Measurements from ENCODE around the gene ARRB1. TPM values are rescaled to one million over a fixed set of nuclear protein-coding genes. Genes with fewer than 3 reads are reported as not detected.
"Not testable (repeated sequence)": the region's sequence is repeated elsewhere in the genome, so short reads cannot be mapped to it uniquely, and the experiment has no call there.

The ARRB1 gene
- total and polyA plus RNA-seq, 9 donors: 14.0 to 22.7 (median 20.6) TPM

DNA sequence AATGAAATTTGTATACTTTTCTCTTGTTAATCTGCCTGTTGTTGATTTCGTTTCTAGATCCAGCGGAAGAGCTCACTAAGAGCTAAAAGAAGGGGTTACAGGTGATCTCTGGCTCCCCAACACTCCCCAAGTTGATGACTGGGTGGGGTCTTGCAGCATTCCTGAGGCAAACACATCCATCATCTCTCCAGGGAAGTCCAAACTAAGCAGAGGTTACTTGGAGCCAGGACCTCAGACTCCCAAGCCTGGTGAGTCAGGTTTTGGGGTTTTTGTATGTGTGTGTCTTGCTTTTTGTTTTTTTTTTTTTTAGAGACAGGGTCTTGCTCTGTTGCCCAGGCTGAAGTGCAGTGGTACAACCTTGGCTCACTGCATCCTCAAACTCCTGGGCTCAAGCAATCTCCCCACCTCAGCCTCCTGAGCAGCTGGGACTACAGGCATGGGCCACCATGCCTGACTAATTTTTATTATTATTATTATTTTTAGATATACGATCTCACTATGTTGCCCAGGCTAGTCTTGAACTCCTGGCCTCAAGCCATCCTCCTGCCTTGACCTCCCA lies 36.4 kb upstream of the ARRB1 start:
- no CpG with 5 or more reads among the region's 3 CpGs for WGBS (ENCODE audit: insufficient coverage)
- Histone ChIP-seq H3K4me1 (ENCODE audit: control insufficient read depth, insufficient read depth, low read length) (peaks cover 11% of the 10 kb centered on the region), H3K27me3 (ENCODE audit: control insufficient read depth, insufficient read depth, low read length) (peaks cover 8% of the 10 kb centered on the region), H3K4me3 (ENCODE audit: low read length) (no peak overlapping the region), H3K9me3 (replicated peaks; ENCODE audit: control insufficient read depth, low read depth, low read length) (no peaks in the 10 kb centered on the region), H3K27ac (ENCODE audit: low read length) (no peak overlapping the region), H3K36me3 (ENCODE audit: control insufficient read depth, insufficient read depth, low read length) (no peaks in the 10 kb centered on the region)
- DNase-seq: no peak

DNA sequence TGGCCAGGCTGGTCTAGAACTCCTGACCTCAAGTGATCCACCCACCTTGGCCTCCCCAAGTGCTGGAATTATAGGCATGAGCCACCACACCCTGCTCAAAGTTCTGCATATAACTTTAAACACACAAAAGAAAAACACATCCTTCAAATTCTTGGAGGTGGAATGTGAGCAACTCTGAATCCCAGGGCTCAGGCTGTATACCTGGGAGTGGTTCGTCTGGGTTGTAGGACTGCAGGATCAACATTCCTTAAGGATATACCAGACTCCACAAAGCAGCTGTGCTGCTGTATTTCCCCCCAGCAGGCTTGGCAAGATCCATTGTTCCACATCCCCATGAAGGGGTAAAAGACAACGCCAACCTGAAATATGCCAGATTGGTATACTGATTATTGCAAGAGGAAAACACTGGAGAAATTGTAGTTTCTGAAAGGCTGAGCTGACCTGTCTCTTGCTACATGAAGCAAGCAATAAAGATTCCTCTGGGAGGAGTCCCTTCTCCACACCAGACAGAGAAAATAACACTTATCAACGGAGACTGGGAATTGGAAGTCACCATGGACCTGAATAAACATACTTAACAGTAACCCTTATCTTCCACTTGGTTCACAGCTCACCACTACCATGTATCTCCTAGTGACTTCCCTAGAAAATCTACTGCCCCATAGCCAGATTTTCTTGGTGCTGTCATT lies 35.6 kb upstream of the ARRB1 start:
- WGBS (ENCODE audit: insufficient coverage): 50% methylated on average over 1 of the region's 3 CpGs
- DNase-seq: no peak
- Histone ChIP-seq H3K4me1 (ENCODE audit: control insufficient read depth, insufficient read depth, low read length) (peaks cover 11% of the 10 kb centered on the region), H3K36me3 (ENCODE audit: control insufficient read depth, insufficient read depth, low read length) (no peaks in the 10 kb centered on the region), H3K27me3 (ENCODE audit: control insufficient read depth, insufficient read depth, low read length) (peaks cover 8% of the 10 kb centered on the region), H3K4me3 (ENCODE audit: low read length) (no peak overlapping the region), H3K9me3 (replicated peaks; ENCODE audit: control insufficient read depth, low read depth, low read length) (no peaks in the 10 kb centered on the region), H3K27ac (ENCODE audit: low read length) (no peak overlapping the region)

DNA sequence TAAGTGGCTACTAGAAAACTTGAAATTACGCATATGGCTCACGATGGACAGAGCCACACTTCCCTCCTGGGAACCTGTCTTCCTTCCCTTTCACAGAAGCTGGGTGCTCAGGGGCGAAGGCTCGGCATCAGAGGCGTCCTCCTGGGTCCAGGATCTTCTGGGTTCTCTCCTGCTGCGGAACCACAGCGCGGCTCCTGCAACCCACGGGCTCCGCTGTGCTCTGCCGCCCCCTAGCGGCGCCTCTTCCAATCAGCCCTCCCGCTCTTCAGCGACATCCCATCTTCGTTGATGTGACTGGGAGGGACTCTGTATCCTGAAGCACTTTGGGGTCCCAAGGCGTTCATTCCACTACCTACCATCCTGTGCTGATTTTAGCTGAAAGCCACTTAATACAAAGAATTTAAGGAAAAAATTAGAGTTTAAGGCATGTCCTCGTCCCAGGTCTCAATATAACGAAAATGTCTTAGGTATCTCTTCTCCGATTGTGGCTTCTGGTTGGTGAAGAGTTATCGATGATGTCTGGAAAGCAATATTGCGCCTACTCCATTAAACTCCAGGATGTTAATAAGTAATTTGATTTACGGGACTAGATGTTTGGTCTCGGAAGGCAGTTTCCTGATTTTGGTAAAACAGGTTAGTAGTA lies 33.1 kb upstream of the ARRB1 start:
- Histone ChIP-seq H3K4me1 (ENCODE audit: control insufficient read depth, insufficient read depth, low read length) (peaks cover 23% of the 10 kb centered on the region), H3K9me3 (replicated peaks; ENCODE audit: control insufficient read depth, low read depth, low read length) (no peaks in the 10 kb centered on the region), H3K4me3 (ENCODE audit: low read length) (no peak overlapping the region), H3K27ac (ENCODE audit: low read length) (no peak overlapping the region), H3K36me3 (ENCODE audit: control insufficient read depth, insufficient read depth, low read length) (no peaks in the 10 kb centered on the region), H3K27me3 (ENCODE audit: control insufficient read depth, insufficient read depth, low read length) (peaks cover 4% of the 10 kb centered on the region)
- WGBS (ENCODE audit: insufficient coverage): 19% methylated on average over 15 of the region's 24 CpGs
- DNase-seq: peak; percentile 74

DNA sequence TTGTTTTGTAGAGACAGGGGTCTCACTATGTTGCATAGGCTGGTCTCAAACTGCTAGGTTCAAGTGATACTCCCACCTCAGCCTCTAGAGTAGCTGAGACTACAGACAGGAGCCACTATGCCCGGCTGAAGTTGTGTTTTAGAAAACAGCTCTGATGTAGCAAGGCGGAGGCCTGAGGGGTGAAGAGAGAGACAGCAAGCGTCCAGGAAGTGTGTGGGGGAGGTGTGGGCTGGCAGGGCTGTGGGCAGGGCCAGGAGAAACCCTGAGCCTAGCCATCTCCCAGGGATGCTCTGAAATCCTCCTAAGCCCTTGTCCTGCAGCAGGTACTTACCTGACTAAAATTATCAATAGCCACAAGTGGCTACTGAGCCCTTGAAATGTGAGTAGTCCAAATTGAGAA lies 31.8 kb upstream of the ARRB1 start:
- no peak for DNase-seq
- WGBS (ENCODE audit: insufficient coverage): 66% methylated on average over 3 of the region's 3 CpGs
- H3K27me3 ChIP-seq (ENCODE audit: control insufficient read depth, insufficient read depth, low read length): peaks cover under 1% of the 10 kb centered on the region
- no peaks in the 10 kb centered on the region for H3K36me3 ChIP-seq (ENCODE audit: control insufficient read depth, insufficient read depth, low read length)
- H3K9me3 ChIP-seq (replicated peaks; ENCODE audit: control insufficient read depth, low read depth, low read length): no peaks in the 10 kb centered on the region
- H3K27ac ChIP-seq (ENCODE audit: low read length): no peak overlapping the region
- H3K4me3 ChIP-seq (ENCODE audit: low read length): no peak overlapping the region
- H3K4me1 ChIP-seq (ENCODE audit: control insufficient read depth, insufficient read depth, low read length): peaks cover 15% of the 10 kb centered on the region

DNA sequence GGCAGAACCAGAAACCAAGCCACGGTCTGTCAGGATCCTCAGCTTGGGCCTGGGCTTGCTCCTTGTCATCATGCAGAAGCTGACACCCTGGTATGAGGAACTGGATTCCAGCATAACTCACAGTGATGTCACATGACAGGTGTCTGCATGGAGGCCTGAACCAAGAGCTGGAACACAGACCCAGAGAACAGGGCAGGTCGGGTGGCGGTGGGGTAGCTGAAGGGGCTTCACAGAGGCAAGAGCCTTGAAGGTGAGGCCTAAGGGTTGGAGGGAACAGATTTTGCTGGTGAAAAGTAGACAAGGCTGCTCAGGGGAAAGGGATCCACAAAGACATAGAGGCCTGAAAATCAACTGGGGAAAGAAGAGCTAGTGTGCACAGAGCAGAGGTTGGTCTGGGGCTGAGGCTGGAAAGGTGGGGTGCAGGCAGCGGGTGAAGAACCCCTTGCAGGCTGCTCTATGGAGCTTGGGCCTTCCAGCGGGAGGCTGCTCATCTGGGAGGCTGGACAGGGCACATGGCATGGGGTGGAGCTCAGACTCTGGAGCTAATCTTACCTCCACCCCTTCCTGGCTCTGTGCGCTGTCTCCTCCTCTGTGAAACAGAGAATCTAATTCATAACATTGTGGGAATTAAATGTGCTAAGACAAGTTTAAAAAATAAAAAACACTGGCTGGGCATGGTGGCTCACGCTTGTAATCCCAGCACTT lies 29.4 kb upstream of the ARRB1 start:
- peak overlapping the region; percentile 59 for H3K27ac ChIP-seq (ENCODE audit: low read length)
- DNase-seq: peak; percentile 76
- WGBS (ENCODE audit: insufficient coverage): 73% methylated on average over 4 of the region's 7 CpGs

DNA sequence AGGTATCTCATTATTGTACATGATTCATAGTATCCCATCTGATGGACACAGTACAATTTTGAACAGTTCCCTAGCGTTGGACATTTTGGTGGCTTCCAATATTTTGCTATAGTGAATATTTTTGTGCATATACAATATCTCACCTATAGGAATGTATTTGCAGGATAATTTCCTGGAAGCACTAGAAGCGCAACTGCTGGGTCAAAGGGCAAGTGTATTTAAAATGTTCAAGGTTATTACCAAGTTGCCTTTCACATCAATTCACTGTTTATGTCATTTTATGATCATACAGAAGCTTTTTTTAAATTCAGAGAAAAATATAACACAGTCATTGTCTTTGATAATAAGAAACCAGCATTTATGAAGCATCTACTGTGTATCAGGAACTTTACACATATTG lies 28.8 kb upstream of the ARRB1 start:
- H3K4me1 ChIP-seq (ENCODE audit: control insufficient read depth, insufficient read depth, low read length): peaks cover 15% of the 10 kb centered on the region
- H3K4me3 ChIP-seq (ENCODE audit: low read length): no peak overlapping the region
- no CpG with 5 or more reads among the region's 2 CpGs for WGBS (ENCODE audit: insufficient coverage)
- H3K9me3 ChIP-seq (replicated peaks; ENCODE audit: control insufficient read depth, low read depth, low read length): no peaks in the 10 kb centered on the region
- H3K27me3 ChIP-seq (ENCODE audit: control insufficient read depth, insufficient read depth, low read length): no peaks in the 10 kb centered on the region
- DNase-seq: no peak
- H3K27ac ChIP-seq (ENCODE audit: low read length): peak overlapping the region; percentile 59
- H3K36me3 ChIP-seq (ENCODE audit: control insufficient read depth, insufficient read depth, low read length): no peaks in the 10 kb centered on the region

More for the DNA sequence above, 29.4 kb upstream of the ARRB1 start:
- Histone ChIP-seq H3K4me1 (ENCODE audit: control insufficient read depth, insufficient read depth, low read length) (peaks cover 15% of the 10 kb centered on the region), H3K9me3 (replicated peaks; ENCODE audit: control insufficient read depth, low read depth, low read length) (no peaks in the 10 kb centered on the region), H3K4me3 (ENCODE audit: low read length) (no peak overlapping the region), H3K27me3 (ENCODE audit: control insufficient read depth, insufficient read depth, low read length) (no peaks in the 10 kb centered on the region), H3K36me3 (ENCODE audit: control insufficient read depth, insufficient read depth, low read length) (no peaks in the 10 kb centered on the region)

DNA sequence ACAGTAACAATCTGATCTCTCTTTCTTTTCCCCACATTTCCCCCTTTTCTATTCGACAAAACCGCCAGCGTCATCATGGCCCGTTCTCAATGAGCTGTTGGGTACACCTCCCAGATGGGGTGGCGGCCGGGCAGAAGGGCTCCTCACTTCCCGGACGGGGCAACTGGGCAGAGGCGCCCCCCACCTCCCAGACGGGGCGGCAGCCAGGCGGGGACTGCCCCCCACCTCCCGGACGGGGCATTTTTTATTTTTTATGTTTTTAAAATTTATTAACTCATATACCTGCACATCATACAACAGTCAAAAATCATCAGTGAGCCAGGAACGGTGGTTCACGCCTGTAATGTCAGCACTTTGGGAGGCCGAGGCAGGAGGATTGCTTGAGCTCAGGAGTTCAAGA lies 27.3 kb upstream of the ARRB1 start:
- DNase-seq; H3K27me3 ChIP-seq (ENCODE audit: control insufficient read depth, insufficient read depth, low read length); H3K9me3 ChIP-seq (replicated peaks; ENCODE audit: control insufficient read depth, low read depth, low read length); H3K4me3 ChIP-seq (ENCODE audit: low read length); H3K27ac ChIP-seq (ENCODE audit: low read length); H3K36me3 ChIP-seq (ENCODE audit: control insufficient read depth, insufficient read depth, low read length): not testable (repeated sequence)
- WGBS (ENCODE audit: insufficient coverage): 85% methylated on average over 4 of the region's 17 CpGs
- H3K4me1 ChIP-seq (ENCODE audit: control insufficient read depth, insufficient read depth, low read length): peaks cover 13% of the 10 kb centered on the region

DNA sequence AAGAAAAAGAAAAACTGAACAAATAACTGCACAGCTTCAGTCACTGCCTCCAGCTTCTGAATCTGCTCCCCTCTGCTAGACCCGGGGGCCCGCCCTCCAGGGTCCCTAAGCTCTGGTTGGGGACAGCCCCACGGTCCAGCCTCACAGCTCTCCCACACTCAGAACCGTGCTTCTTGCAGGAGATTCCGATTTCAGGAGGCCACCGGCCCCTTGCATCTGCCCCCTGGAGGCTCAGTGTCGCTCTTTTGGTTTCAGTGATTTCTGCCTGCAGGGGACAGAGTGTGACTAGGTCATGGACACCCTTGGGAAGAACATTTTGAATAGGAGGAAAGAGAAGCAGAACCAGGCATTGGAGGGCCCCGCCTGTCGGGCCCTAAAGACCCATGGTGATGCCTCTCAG lies 24.7 kb upstream of the ARRB1 start:
- H3K9me3 ChIP-seq (replicated peaks; ENCODE audit: control insufficient read depth, low read depth, low read length): no peaks in the 10 kb centered on the region
- H3K4me3 ChIP-seq (ENCODE audit: low read length): no peak overlapping the region
- H3K36me3 ChIP-seq (ENCODE audit: control insufficient read depth, insufficient read depth, low read length): no peaks in the 10 kb centered on the region
- H3K27me3 ChIP-seq (ENCODE audit: control insufficient read depth, insufficient read depth, low read length): peaks cover 2% of the 10 kb centered on the region
- 61% methylated on average over 6 of the region's 9 CpGs for WGBS (ENCODE audit: insufficient coverage)
- H3K4me1 ChIP-seq (ENCODE audit: control insufficient read depth, insufficient read depth, low read length): peaks cover 12% of the 10 kb centered on the region
- H3K27ac ChIP-seq (ENCODE audit: low read length): no peak overlapping the region
- DNase-seq: no peak

DNA sequence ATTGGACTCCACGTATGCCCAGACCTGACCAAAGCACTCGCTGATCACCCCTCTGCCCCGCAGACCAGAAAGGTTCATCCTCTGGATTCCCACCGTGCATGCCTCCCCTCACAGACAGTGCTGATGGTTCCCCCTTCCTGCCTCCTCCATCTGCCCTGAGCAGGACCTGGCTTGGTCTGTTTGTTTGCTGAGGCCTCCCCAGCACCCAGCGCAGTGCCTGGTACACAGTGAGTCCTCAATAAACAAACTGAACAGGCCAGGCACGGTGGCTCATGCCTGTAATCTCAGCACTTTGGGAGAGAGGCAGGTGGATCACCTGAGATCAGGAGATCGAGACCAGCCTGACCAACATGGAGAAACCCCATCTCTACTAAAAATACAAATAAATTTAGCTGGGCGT lies 24.2 kb upstream of the ARRB1 start:
- no peak for DNase-seq
- Histone ChIP-seq H3K36me3 (ENCODE audit: control insufficient read depth, insufficient read depth, low read length) (no peaks in the 10 kb centered on the region), H3K9me3 (replicated peaks; ENCODE audit: control insufficient read depth, low read depth, low read length) (no peaks in the 10 kb centered on the region), H3K4me3 (ENCODE audit: low read length) (no peak overlapping the region), H3K27ac (ENCODE audit: low read length) (no peak overlapping the region), H3K27me3 (ENCODE audit: control insufficient read depth, insufficient read depth, low read length) (peaks cover 2% of the 10 kb centered on the region), H3K4me1 (ENCODE audit: control insufficient read depth, insufficient read depth, low read length) (peaks cover 6% of the 10 kb centered on the region)
- WGBS (ENCODE audit: insufficient coverage): 85% methylated on average over 3 of the region's 8 CpGs

DNA sequence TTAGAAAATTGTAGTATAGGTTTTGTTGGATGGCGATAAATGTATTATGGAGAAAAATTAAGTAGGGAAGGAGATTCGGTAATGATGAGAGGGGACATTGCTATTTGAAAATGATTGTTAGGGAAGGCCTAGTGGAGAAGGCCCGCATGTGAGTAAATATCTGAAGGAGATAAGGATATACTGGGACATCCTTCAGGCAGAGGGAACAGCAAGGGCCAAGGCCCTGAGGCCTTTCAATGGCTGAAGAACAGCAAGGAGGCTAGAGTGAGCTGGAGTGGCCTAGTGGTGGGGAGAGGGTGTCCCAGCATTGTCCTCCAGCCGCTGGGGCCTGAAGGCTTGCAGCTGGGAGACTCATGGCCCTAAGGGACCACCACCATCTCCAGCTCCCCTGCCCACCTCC lies 23.2 kb upstream of the ARRB1 start:
- H3K9me3 ChIP-seq (replicated peaks; ENCODE audit: control insufficient read depth, low read depth, low read length): no peaks in the 10 kb centered on the region
- no peak overlapping the region for H3K27ac ChIP-seq (ENCODE audit: low read length)
- DNase-seq: no peak
- no peaks in the 10 kb centered on the region for H3K36me3 ChIP-seq (ENCODE audit: control insufficient read depth, insufficient read depth, low read length)
- WGBS (ENCODE audit: insufficient coverage): 83% methylated on average over 4 of the region's 4 CpGs
- H3K4me1 ChIP-seq (ENCODE audit: control insufficient read depth, insufficient read depth, low read length): no peaks in the 10 kb centered on the region
- peaks cover 2% of the 10 kb centered on the region for H3K27me3 ChIP-seq (ENCODE audit: control insufficient read depth, insufficient read depth, low read length)
- no peak overlapping the region for H3K4me3 ChIP-seq (ENCODE audit: low read length)

Measured in muscle of leg (tissue), 11 donors.